ENCODE results near the gene MSX2.
"Not testable (repeated sequence)": the region's sequence is repeated elsewhere in the genome, so short reads cannot be mapped to it uniquely, and the experiment has no call there.

The MSX2 gene

DNA sequence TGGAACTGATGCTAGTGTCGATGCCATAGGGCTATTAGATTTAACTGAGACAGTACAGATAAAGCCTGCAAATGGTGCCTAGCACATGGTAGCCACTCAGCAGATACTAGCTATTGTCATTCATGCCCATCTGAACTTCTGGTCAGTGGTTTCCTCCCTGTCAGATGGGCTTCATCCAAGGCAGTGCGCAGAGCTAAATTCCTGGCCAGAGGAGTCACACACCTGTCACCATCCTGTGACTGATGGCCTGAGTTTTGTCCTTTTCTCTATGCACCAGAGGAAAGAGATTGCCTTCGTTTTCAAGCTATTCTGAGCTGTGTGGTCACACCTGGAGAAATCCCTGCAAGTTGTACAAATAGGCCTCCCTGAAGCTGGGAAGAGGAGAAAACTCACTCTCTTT is 34.7 kb downstream of the MSX2 start:
- in situ Hi-C loops (cut with MboI; ENCODE audit: low pct_unique_long_range_greater_than_20kb, low sequenced_read_pairs): no loop called here
- no peak for DNase-seq

DNA sequence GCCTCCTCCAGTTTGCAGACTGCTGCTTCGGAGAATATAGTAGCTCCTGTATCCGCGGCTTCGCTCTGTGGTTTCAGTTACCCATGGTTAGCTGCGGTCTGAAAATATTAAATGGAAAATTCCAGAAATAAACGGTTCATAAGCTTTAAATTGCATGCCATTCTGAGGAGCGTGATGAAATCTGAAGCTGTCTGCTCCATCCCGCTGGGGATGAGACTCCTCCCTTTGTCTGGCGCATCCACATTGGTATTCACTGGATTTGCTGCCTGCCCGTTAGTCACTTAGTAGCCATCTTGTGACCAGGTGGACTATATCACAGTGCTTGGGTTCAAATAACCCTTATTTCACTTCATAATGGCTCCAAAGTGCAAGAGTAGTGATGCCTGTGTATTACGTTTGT is 36.3 kb downstream of the MSX2 start:
- in situ Hi-C loops (cut with MboI; ENCODE audit: low pct_unique_long_range_greater_than_20kb, low sequenced_read_pairs): no loop called here
- no peak for DNase-seq

DNA sequence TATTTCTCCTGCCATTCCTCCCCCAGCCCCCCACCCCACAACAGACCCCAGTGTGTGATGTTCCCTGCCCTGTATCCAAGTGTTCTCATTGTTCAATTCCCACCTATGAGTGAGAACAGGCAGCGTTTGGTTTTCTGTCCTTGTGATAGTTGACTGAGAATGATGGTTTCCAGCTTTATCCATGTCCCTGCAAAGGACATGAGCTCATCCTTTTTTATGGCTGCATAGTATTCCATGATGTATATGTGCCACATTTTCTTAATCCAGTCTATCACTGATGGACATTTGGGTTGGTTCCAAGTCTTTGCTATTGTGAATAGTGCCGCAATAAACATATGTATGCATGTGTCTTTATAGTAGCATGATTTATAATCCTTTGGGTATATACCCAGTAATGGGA is 37.0 kb downstream of the MSX2 start:
- in situ Hi-C loops (cut with MboI; ENCODE audit: low pct_unique_long_range_greater_than_20kb, low sequenced_read_pairs); DNase-seq: not testable (repeated sequence)

DNA sequence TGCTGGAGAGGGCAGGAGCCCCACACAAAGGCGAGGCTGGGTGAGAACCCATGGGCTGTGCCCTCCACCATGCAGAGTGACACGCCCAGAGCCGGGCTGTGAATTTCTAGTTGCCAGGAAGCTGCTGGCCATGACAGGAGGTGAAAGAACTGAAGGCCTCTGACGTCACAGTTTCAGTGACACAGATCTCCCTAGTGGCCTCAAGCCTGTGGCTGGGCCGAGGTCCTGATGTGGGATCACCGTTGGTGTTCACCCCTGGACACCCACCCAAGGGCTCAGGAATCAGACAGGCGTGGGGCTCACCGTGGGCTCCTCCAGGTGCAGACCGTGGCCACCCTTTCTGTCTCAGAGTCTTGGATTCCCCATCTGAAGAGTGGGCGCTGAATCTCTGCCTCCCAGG is 39.9 kb downstream of the MSX2 start:
- DNase-seq: no peak
- in situ Hi-C loops (cut with MboI; ENCODE audit: low pct_unique_long_range_greater_than_20kb, low sequenced_read_pairs): no loop called here

DNA sequence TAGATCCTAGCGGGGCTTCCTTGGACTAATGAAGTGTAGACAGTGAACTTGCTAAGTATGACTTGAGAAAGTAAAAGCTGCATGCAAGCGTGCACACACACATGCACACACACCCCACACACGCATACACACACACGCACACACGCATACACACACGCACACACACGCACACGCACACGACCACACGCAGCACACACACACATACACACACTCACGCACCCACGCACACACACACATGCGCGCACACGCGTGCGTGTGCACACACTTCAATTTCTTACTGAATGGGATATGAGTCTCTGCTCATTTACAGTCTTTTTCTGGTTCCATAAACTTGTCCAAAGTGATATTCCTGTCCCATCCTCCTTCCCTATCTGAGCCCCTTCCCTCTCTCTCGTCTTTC is 41.2 kb downstream of the MSX2 start:
- in situ Hi-C loops (cut with MboI; ENCODE audit: low pct_unique_long_range_greater_than_20kb, low sequenced_read_pairs): no loop called here
- no peak for DNase-seq

DNA sequence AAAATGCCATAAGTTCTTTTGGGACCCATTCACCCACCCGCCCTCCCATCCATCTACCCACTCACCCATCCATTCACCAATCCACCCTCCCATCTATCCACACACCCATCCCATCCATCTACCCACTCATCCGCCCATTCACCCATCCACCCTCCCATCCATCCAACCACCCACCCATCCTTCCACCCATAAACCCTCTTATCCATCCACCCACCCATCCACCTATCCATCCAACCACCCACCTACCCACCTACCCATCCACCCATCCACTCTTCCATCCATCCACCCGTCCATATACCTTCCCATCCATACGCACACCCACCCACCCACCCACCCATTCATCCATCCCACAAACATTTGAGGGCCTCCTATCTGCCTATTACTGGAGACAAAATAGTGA is 43.3 kb downstream of the MSX2 start:
- in situ Hi-C loops (cut with MboI; ENCODE audit: low pct_unique_long_range_greater_than_20kb, low sequenced_read_pairs): no loop called here

DNA sequence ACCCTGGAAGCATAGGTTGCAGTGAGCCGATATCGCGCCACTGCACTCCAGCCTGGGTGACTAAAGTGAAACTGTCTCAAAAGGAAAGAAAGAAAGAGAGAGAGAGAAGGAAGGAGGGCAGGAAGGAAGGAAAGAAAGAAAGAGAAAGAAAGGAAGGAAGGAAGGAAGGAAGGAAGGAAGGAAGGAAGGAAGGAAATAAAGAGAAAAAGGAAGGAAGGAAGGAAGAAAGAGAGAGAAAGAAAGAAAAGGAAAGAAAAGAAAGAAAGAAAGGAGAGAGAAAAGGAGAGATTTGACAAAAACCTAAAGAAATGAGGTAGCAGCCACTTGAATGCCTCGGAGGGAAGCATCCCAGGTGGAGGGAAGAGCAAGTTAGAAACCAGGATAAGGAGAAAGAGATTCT is 44.6 kb downstream of the MSX2 start:
- in situ Hi-C loops (cut with MboI; ENCODE audit: low pct_unique_long_range_greater_than_20kb, low sequenced_read_pairs): no loop called here

More for the DNA sequence above, 43.3 kb downstream of the MSX2 start:
- no peak for DNase-seq

DNA sequence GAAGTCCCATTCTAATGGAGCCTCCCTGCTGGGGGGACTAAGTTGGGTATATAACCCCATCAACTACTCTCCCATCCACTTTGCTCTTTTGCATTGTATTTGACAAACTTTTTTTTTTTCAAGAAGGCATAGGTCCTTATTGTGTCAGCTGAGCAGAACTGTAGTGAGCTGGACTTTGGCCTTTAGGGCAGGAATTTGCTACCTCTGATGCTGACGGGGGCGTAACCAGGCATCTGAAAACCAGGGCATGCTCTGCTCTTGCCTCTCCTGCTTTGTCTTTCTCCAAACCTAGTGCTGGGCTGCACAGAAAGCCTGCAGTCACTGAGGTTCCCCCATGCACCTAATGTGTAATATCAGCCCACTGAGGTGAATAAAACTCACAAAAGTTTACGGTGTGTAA is 49.0 kb downstream of the MSX2 start:
- in situ Hi-C loops (cut with MboI; ENCODE audit: low pct_unique_long_range_greater_than_20kb, low sequenced_read_pairs): no loop called here
- no peak for DNase-seq

More for the DNA sequence above, 44.6 kb downstream of the MSX2 start:
- DNase-seq: no peak

DNA sequence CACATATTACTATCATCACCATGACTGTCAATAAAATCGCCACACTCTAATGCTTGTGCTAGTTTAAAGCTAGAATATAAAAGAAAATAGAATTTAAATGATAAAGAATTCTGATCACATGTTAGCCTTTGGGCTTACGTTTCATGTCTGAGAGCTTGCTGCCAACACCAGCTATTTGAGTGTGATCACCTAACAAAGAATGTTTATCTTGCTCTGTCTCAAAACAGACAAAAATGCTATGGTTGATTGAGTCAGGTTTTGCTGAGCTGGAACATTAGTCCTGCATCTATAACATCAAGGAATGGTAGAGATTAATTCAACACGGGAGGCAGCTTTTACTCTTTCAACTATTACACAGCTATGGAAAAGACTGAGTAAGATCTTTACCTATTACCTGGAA is 50.7 kb downstream of the MSX2 start:
- in situ Hi-C loops (cut with MboI; ENCODE audit: low pct_unique_long_range_greater_than_20kb, low sequenced_read_pairs): no loop called here
- DNase-seq: no peak

DNA sequence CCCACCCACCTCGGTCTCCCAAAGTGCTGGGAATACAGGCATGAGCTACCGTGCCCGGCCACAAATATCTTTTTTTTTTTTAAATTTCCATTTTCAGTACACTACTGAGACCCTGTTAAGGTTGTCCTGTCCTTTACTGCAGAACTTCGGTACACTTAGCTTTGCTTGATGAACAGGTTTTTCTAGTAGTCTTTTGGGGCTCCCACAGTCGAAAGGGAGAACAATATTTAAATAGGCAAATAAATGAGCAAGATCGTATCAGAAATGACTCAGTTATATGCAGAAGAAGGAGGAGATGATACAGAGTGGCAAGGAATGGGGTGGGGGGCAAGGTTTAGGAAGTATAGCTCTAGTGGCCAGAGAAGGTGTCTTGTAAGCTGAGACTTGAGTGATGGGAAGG is 52.7 kb downstream of the MSX2 start:
- in situ Hi-C loops (cut with MboI; ENCODE audit: low pct_unique_long_range_greater_than_20kb, low sequenced_read_pairs): no loop called here
- DNase-seq: no peak

DNA sequence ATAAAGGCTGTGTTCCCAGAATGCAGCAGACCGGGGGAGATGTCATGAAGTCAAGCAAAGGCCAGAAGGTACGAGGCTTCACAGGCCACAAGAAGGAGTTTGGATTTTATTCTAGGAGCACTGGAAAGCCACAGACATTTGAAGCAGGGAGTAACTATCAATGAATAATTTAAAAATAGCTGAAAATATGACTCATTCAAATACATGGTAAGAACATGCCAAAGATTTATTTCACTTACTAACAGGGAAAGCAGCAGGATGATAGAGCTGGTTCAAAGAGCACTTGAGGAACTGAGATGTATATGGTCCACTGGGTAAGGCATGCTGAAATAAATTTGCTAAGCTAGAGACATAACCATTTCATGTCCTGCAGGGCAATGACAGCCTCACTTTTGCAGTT is 53.2 kb downstream of the MSX2 start:
- DNase-seq: no peak
- in situ Hi-C loops (cut with MboI; ENCODE audit: low pct_unique_long_range_greater_than_20kb, low sequenced_read_pairs): no loop called here

Measured in KBM-7 (cell line).